Esophagus muscularis mucosa (tissue), 4 donors: ENCODE data around the gene UCN3.

Experiments used
- EP300 ChIP-seq: sonication (generic); formaldehyde crosslinking; IDR thresholded peaks from one replicate; pipeline ENCODE4 v1.6.1; 2017; ENCODE audit warnings: antibody characterized with exemption
- POLR2A ChIP-seq: fragments of 450-650 bp; IDR thresholded peaks from one replicate; pipeline ENCODE4 v1.6.1; 2017; ENCODE audit warnings: antibody characterized with exemption, moderate library complexity, mild to moderate bottlenecking, low read depth
- TF ChIP-seq, protein P1 (sequence below), 3 experiments: fragments of 200-600 bp in 2 of 3; fragments of 450-650 bp in 1 of 3; sonication (generic) in 2 of 3; IDR thresholded peaks; one replicate each; pipeline ENCODE4 v1.5.1; 2017 to 2019; ENCODE audit warnings: antibody characterized with exemption in 3 of 3, mild to moderate bottlenecking in 2 of 3, moderate library complexity in 1 of 3

DNA sequence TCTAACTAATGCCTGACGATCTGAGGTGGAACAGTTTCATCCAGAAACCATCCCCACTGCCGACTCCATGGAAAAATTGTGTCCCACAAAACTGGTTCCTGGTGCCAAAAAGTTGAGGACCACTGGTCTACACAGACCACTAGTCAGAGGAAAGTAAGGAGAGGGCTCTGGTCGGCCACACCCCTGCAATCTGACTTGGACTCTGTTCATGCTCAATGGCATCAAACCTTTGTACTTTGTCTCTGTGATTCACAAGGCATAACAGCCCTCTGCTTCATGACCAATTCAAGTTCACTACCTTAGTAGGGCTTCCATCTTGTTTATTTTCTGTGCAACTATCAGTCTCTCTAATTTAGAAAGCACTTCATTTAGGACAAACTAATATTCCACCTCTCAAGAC lies 38.0 kb downstream of the UCN3 start:
- TF ChIP-seq, protein P1, sequence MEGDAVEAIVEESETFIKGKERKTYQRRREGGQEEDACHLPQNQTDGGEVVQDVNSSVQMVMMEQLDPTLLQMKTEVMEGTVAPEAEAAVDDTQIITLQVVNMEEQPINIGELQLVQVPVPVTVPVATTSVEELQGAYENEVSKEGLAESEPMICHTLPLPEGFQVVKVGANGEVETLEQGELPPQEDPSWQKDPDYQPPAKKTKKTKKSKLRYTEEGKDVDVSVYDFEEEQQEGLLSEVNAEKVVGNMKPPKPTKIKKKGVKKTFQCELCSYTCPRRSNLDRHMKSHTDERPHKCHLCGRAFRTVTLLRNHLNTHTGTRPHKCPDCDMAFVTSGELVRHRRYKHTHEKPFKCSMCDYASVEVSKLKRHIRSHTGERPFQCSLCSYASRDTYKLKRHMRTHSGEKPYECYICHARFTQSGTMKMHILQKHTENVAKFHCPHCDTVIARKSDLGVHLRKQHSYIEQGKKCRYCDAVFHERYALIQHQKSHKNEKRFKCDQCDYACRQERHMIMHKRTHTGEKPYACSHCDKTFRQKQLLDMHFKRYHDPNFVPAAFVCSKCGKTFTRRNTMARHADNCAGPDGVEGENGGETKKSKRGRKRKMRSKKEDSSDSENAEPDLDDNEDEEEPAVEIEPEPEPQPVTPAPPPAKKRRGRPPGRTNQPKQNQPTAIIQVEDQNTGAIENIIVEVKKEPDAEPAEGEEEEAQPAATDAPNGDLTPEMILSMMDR (IDR thresholded peaks at IDR 0.05) = no peak
- TF ChIP-seq POLR2A (no peak), EP300 (no peak)
